HG03097 (cell line): ENCODE results near the gene HCRTR2.

Experiments used
- ATAC-seq: cut with Tn5 transposase; IDR thresholded peaks from one replicate; pipeline ENCODE4 v1.9.1; 2021; ENCODE audit not compliant: unreplicated experiment, low FRiP score

The HCRTR2 gene

DNA sequence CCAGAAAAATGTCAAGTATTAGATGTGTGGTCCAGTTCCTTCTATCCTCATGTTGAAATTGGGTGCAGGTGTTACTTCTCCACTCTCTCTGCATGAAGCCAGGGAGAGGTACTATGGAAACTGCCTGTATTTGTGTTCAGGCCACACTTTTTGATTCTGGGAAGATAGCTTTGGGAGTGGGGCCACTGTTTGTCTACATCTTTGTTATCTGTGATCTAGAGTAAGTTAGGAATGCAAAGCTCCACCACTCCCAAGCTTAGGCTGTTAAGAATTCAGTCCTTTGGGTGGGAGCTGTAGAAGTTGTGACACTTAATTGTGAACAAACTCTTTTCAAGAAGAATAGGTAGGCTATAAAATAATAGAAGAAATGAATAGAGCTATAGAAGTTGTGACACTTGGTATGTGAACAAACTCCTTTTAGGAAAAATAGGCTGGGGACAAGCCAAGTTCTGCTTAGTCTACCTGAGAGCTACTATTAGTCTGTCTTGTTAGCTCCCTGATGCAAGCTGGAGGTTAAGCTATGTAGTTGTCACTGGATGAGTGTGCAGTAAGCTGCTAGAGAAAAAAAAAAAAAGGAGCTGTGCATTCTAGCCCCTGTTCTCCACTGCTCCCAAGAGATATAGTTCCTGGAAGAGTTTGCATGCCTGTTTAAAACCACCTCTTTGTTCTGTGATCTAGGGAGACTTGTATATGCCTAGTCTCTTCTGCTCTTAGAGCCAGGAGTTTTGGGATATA is 145.8 kb downstream of the HCRTR2 start:
- no peak for ATAC-seq

DNA sequence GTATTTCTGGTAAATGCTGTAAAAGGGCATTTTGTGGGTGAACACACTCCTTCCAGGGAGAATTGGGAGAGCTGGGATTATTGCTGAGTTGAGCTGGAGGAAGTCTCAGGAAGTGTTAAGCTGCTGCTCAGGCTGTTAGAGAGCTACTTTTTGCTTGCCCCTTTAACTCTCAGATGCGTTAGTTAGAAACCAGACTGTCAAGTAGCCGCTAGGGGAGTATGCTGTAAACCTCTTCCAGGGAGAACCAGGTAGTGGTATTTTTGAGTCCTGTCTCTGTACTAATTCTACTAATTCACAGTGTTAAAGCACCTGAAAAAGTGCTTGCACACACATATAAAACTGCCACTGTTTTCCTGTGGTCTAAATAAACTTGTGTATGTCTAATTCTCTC is 146.4 kb downstream of the HCRTR2 start:
- no peak for ATAC-seq

DNA sequence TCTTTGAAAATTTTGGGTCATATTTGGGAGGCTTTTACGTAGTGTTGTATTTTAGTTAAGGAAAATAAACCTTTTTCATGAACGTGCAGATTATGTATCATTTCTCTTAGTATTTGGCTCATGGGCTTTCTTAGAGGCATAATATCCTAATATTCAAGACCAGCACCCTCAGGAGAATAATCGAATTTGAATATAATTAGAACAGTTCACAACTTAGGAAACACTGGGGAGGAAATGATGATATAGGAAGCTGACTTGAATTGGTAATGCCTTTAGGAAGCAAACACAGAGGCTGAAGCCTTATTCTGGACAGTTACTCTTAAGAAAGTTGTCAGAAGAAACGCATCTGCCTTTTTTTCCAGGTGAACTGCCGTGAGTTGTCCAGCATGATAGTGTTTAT is 152.9 kb downstream of the HCRTR2 start, which contains the start of gene GFRAL:
GFRAL (plus strand) TSS at position 301 of the 400 bp plus-strand sequence; CDS start at position 387, 86 bp downstream.
- ATAC-seq, result no peak
